NCI-H526 treated with DMSO at 0.1 percent for 48 hours (cell line): ENCODE data around the gene F11.
A peak's percentile ranks its signal among the peaks of the same experiment; 100 is the strongest.
"Not testable (repeated sequence)": the region's sequence is repeated elsewhere in the genome, so short reads cannot be mapped to it uniquely, and the experiment has no call there.

ENCODE experiments used
- DNase-seq: peaks from one replicate; lab custom pipeline; 2025; lab: John Stamatoyannopoulos, UW

F11 gene

DNA sequence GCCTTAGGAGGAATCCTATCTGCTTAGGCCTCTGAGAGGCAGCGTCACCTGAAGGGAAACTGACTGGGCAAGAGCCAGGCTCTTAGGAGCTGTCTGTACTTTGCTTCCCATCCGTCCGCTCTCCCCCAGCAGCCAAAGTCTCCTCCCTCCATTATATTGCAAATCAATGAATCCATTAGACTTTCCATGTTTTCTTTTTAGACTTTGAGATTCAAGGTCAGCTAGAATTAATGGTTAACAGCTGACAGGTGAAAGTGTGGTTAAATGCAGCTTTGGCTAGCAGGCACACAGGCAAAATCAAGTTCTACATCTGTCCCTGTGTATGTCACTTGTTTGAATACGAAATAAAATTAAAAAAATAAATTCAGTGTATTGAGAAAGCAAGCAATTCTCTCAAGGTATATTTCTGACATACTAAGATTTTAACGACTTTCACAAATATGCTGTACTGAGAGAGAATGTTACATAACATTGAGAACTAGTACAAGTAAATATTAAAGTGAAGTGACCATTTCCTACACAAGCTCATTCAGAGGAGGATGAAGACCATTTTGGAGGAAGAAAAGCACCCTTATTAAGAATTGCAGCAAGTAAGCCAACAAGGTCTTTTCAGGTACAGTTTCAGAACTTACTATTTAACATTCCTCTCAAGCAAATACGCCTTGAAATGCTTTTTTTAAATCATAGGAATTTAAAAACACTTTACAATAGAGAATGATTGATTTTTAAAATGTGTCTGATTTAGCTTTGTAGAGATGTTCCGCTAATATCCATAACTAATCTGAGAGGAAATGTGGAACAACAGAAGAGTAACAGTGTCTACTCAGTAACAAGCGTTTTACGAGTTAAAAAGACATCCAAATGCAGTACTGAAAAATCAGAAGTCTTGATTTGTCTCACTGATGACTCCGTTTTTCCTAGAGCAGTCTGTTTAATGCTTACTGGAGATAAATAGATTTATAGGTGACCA, at the start of gene F11:
Gene F11 (plus strand): TSS at position 507 of the 970 bp plus-strand sequence. CDS start 948 bp downstream, outside the sequence.
- no peak for DNase-seq

- DNase-seq: no peak
These were observed 49.4 kb upstream of the F11 start for GRCh38 chr4:186216465-186217024.

DNA sequence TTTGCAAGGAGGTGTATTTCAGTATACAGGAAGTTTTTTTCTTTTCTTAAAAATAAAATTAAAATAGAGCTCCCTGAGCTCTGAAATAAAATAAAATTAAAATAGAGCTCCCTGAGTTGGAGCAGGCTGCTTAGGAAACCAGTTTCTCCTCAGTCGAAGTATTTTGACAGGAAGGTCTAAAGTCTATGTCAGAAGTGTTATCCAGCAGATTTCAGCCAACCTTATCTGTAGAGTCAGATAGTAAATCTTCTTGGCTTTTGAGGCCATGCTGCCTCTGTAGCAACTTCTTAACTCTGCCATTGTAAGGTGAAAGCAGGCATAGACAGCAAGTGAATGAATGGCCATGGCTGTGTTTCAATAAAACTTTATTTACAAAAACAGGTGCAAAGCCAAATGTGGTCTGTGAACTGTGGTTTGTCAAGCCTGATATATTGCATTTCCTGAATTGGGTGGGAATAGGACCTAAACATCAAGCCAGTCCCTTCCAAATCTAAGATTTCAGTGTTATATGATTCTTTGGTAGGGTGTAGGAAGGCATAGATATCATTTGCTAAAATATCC, 48.2 kb upstream of the F11 start:
- DNase-seq: no peak

GRCh38 chr4:186221624-186222023, 44.4 kb upstream of the F11 start:
- no peak for DNase-seq

- no peak for DNase-seq
These were observed 40.1 kb upstream of the F11 start for GRCh38 chr4:186225848-186226247.

GRCh38 chr4:186226521-186227189, 39.3 kb upstream of the F11 start:
- DNase-seq: no peak

DNA sequence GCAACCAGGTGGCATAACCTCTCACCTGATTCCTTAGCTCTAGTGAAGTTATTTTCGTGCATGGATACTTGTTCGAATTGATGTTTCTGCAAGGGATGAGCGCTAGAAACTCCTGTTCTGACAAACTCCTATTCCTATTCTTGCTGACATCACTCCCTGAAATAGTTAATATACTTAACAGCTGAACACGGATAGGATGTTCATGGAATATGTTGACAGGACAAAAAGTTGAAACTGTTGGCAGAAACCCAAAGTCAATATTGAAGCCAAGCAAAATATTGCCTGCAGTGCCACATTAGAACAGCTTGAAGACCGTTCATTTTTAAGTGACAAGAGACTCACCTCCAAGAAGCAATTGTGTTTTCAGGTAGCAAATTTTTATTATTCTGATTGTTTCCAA, 38.8 kb upstream of the F11 start, which contains the start of gene KLKB1:
Gene KLKB1 (plus strand): TSS at position 287 of the 400 bp plus-strand sequence. CDS start 689 bp downstream, outside the sequence.
- no peak for DNase-seq

GRCh38 chr4:186227744-186228513, 38.1 kb upstream of the F11 start:
- no peak for DNase-seq

GRCh38 chr4:186228514-186228894, 37.5 kb upstream of the F11 start:
- no peak for DNase-seq

DNA sequence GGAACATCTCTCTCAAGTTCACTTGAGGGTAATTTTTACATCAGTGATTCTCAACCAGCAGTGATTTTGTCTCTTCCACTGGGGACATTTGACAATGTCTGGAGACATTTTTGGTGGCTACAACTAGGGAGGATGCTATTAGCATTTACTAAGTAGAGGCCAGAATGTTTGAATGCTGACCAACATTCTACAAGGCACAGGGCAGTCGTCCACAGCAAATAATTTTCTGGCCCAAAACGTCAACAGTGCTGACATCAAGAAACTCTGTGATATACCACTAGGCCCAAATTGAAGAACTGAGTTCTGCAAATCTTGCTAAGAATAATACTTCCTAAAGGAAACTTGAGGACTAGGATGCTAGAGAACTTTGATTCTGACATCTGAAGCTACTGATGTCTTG, 31.6 kb upstream of the F11 start:
- no peak for DNase-seq

- no peak for DNase-seq
These were observed 29.9 kb upstream of the F11 start for GRCh38 chr4:186236126-186236525.

DNA sequence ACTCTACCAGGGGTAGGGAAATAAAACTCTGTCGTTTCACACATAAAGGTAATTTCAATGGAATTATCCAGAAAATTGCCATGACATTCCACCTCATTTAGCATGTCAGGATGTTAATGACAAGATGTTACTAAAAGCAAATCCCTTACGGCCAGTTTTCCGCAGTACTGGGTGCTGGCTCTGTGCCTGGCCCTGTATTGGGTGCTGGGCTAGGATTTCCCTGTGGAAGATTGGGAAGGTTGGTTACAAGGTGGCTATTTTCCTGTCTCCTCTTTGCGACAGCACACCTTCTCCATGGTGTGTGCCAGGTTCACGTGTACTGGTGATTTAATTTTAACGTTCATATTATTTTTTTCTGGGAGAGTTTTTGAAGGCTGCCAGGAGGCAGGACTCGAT, 25.5 kb upstream of the F11 start:
- no peak for DNase-seq

- DNase-seq: peak; percentile 51
These were observed 25.0 kb upstream of the F11 start for GRCh38 chr4:186240848-186241491.

- DNase-seq: no peak
These were observed 24.4 kb upstream of the F11 start for GRCh38 chr4:186241616-186242015.

GRCh38 chr4:186242031-186242430, 24.0 kb upstream of the F11 start:
- not testable (repeated sequence) for DNase-seq

- DNase-seq: no peak
These were observed 22.7 kb upstream of the F11 start for GRCh38 chr4:186243331-186243730.

GRCh38 chr4:186244835-186245234, 21.2 kb upstream of the F11 start:
- DNase-seq: no peak

DNA sequence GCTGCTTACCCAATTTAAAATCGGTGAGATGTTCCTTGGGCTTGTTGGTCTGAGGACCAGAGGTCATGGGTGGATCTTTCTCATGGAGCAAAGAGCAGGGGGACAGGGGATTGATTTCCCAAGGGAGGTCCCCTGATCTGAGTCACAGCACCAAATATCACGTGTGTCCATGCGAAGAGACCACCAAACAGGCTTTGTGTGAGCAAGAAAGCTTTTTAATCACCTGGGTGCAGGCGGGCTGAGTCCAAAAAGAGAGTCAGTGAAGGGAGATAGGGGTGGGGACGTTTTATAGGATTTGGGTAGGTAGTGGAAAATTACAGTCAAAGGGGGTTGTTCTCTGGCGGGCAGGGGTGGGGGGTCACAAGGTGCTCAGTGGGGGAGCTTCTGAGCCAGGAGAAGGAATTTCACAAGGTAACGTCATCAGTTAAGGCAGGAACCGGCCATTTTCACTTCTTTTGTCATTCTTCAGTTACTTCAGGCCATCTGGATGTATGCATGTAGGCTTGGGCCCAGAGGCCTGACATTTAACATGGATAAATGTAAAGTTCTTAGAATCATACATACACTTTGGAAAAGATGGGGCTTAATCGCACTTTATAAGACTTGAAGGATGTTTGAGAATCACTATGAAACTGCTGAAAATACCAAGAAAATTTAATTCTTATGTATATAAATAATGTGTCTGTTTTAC, 18.8 kb upstream of the F11 start:
- DNase-seq: not testable (repeated sequence)

DNA sequence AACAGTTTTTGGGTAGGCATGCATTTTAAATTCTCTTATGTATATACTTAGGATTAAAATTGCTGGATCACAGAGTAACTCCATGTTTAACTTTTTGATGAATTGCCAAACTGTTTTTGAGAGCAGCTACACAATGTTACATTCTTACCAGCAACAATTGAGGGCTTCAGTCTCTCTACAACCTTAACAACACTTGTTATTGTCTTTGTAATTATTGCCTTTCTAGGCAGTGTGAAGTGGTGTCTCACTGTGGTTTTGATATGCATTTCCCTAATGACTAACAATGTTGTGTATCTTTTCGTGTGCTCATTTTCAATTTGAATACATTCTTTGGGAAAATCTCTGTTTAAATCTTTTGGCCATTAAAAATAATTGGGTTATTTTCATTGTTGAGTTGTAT, 17.3 kb upstream of the F11 start:
- no peak for DNase-seq
